GM18505 (cell line): ENCODE measurements around the gene PRM2.

Experiments
- ATAC-seq: cut with Tn5 transposase; IDR thresholded peaks from one replicate; pipeline ENCODE4 v1.9.1; 2021; ENCODE audit not compliant: unreplicated experiment
- POLR2A ChIP-seq: IDR thresholded peaks from 4 replicates; pipeline ENCODE4 v1.6.1; 2011; ENCODE audit warnings: borderline replicate concordance; ENCODE audit not compliant: insufficient read depth, insufficient read length; ENCODE audit errors: extremely low read depth

The PRM2 gene

GRCh38 chr16:11313493-11314308, 37.4 kb upstream of the PRM2 start:
- no peak for TF ChIP-seq POLR2A
- ATAC-seq, result no peak

GRCh38 chr16:11312718-11313492, 36.6 kb upstream of the PRM2 start:
- no peak for ATAC-seq
- TF ChIP-seq POLR2A, result no peak

GRCh38 chr16:11310997-11311561, 34.8 kb upstream of the PRM2 start:
- TF ChIP-seq POLR2A, result peak; percentile 38
- peak; percentile 40 for ATAC-seq

- TF ChIP-seq POLR2A, result no peak
- ATAC-seq, result no peak
Measured at GRCh38 chr16:11310634-11310977, 34.3 kb upstream of the PRM2 start.

- TF ChIP-seq POLR2A, result no peak
- ATAC-seq, result no peak
Measured at GRCh38 chr16:11309895-11310633, 33.8 kb upstream of the PRM2 start.

GRCh38 chr16:11308493-11309283, 32.4 kb upstream of the PRM2 start:
- no peak for ATAC-seq
- TF ChIP-seq POLR2A, result no peak

- no peak for ATAC-seq
- no peak for TF ChIP-seq POLR2A
Measured at GRCh38 chr16:11307639-11308492, 31.6 kb upstream of the PRM2 start.

- TF ChIP-seq POLR2A, result no peak
- no peak for ATAC-seq
Measured at GRCh38 chr16:11306997-11307638, 30.8 kb upstream of the PRM2 start.

- no peak for ATAC-seq
- TF ChIP-seq POLR2A, result no peak
Measured at GRCh38 chr16:11306381-11306780, 30.1 kb upstream of the PRM2 start.

- no peak for TF ChIP-seq POLR2A
- ATAC-seq, result no peak
Measured at GRCh38 chr16:11303405-11304138, 27.3 kb upstream of the PRM2 start.

GRCh38 chr16:11302977-11303376, 26.7 kb upstream of the PRM2 start:
- ATAC-seq, result no peak
- no peak for TF ChIP-seq POLR2A
